Kidney epithelial cell (primary cell): Measurements from ENCODE around the gene ZNF717. TPM values are rescaled to one million over a fixed set of nuclear protein-coding genes. Genes with fewer than 3 reads are reported as not detected.
"Not testable (repeated sequence)": the region's sequence is repeated elsewhere in the genome, so short reads cannot be mapped to it uniquely, and the experiment has no call there.

Experiments used
- DNase-seq: peaks from one replicate; pipeline ENCODE4 v3.0.0-alpha.2; 2010; ENCODE audit warnings: low read depth
- H3K27me3 ChIP-seq: 2 replicates; pipeline ENCODE4 v1.6.0; 2011; ENCODE audit warnings: low read length; ENCODE audit not compliant: control insufficient read depth, insufficient read depth
- H3K36me3 ChIP-seq: 2 replicates; pipeline ENCODE4 v1.5.1; 2011; ENCODE audit warnings: low read length; ENCODE audit not compliant: control insufficient read depth, insufficient read depth
- H3K4me3 ChIP-seq: 2 replicates; pipeline ENCODE4 v1.5.1; 2011; ENCODE audit warnings: low read depth, mild to moderate bottlenecking, control low read depth, low read length
- total RNA-seq: library from RNA; depleted of rRNA; stranded (reverse); fragments of >200 nt; gene quantifications from 2 replicates; pipeline ENCODE4 v1.2.3, GENCODE V29; 2015
- TF ChIP-seq, protein P1 (sequence below): IDR thresholded peaks from 2 replicates; pipeline ENCODE4 v1.5.1; 2011; ENCODE audit warnings: mild to moderate bottlenecking, moderate library complexity, low read length, control low read depth, inconsistent platforms; ENCODE audit not compliant: insufficient read depth, poor library complexity, severe bottlenecking

ZNF717 gene
- 11.0 and 12.9 TPM in 2 replicates for total RNA-seq

DNA sequence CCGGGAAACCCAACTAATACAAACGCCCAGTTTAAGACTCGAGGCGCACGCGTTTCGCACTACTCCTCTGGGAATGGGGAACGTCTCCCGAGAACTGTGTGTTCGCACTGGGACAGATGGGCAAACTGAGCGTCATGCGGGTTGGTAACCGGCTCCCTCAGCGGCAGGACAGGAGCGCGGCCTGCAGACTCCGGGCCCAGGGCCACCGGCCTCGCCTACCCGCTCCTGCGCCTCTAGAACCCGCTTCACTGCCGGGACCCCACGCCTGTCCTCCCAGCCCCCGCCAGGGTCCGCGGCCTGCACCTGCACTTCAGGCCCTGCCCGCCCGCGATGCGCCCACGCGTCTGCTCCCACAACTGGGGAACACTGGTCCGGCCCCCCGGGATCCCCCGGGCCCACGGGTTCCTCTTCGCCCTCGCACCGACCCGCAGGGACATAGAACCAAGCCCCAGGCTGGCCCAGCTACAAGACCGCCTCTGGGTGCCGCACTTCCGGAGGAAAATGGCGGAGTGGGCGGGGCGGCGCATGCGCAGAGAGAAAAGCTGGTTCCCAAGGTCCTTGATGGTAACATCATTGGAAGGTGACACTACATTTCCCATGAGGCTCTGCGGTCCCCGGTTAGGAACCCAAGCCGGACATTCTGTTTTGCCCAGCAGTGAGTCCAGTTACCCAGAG, at the start of gene ZNF717:
Gene ZNF717 (minus strand): TSS at position 469 of the 675 bp plus-strand sequence. CDS start 2,187 bp downstream, outside the sequence.
- H3K36me3 ChIP-seq, H3K27me3 ChIP-seq: not testable (repeated sequence)
- DNase-seq, result peak; percentile 34
- peak within 1 kb of the TSS; percentile 77 for H3K4me3 ChIP-seq

DNA sequence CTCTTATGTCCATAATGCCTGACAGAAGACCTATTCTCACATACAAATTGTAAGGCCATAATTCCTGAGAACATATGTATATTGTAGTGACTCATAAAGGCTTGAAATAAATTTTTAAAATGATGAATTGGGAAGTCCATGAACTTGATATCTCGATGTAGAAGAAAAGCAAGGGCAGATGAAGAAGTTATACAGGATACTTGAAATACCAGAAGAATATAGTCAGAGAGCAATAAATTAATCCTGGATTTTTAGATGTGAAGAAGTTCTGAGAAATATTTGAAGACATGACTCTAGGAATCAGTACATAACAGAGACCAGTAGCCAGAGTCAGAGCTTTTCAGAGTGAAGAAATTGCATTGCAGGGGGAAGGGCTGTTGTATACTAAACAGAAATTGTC, 45.7 kb upstream of the ZNF717 start:
- not testable (repeated sequence) for H3K36me3 ChIP-seq, DNase-seq, H3K4me3 ChIP-seq, H3K27me3 ChIP-seq

DNA sequence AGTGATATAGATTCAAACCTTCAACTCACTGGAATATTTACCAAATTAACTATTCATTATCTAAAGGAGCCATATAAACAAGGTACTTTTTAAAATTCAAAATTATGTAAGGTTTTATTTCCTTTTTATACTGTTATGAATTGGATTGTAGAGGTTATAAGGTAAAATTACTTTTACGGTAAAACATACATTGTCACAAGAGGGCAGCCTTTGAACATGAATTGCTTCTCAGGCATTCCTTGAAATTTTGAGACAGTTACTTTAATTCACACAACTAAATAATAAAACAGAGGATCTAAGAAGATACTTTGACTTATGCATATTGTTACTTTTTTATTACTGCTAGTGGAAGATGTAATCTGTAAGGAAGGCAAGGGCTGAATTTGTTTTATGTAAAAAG, 32.7 kb upstream of the ZNF717 start:
- H3K4me3 ChIP-seq, H3K36me3 ChIP-seq, H3K27me3 ChIP-seq, DNase-seq: not testable (repeated sequence)

DNA sequence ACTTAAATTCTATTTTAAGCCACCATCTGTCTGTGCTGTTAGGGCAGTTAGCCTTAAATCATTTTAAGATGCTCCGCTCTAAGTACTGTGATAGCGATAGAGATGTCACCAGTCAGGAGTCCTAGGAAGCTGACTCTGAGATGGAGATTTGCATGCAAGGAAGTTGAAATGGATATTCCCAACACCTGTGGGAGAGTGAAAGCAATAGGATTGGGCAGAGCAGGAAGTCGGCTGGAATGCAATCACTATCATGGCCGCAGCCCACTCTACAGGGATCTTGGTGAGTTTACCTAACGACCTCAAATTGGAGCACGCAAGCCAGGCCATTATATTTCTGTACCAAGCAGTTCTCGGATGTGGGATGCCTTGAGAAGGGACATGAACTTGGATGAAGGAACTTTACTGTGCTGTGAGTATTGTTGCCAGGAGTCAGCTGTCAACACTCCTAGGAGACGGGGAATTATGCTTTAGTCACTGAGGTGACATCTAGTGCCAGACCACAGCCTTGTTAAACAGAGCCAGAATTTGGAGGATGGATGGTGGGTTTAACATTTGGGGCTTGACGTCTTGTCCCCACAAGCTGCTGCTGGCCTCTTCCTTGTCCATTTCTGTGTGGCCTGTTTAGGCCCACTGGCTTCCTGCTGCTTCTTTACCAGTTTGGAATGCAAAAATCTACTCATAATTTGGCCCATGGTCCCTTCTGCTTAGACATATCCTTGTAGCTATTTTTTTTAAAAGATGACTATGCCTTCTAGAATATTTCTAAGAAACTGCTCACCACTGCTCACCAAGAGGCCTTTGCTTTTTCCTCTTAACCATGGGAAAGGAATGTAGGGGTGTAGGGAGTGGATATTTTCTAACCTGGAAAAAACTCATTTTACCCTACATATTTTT, 31.2 kb upstream of the ZNF717 start:
- H3K4me3 ChIP-seq, DNase-seq, H3K36me3 ChIP-seq, H3K27me3 ChIP-seq: not testable (repeated sequence)

DNA sequence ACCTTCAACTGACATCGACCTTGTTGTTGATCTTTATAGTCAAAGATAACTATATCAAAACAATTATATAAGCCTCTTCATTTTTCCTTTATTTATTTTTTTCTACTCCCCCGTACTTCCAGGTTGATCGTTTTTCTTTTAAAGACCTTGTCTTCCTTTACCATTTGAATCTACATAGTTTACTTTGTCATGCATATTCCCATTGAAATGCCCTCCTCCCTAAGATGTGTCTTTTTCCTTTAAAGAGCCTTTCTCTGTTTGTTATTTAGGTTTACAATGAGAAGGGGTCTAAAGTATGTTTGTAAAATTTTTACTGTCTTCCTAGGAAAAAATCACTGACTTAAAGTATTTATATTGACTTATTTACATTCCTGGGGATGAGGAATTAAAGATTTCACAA, 29.4 kb upstream of the ZNF717 start:
- TF ChIP-seq, protein P1, sequence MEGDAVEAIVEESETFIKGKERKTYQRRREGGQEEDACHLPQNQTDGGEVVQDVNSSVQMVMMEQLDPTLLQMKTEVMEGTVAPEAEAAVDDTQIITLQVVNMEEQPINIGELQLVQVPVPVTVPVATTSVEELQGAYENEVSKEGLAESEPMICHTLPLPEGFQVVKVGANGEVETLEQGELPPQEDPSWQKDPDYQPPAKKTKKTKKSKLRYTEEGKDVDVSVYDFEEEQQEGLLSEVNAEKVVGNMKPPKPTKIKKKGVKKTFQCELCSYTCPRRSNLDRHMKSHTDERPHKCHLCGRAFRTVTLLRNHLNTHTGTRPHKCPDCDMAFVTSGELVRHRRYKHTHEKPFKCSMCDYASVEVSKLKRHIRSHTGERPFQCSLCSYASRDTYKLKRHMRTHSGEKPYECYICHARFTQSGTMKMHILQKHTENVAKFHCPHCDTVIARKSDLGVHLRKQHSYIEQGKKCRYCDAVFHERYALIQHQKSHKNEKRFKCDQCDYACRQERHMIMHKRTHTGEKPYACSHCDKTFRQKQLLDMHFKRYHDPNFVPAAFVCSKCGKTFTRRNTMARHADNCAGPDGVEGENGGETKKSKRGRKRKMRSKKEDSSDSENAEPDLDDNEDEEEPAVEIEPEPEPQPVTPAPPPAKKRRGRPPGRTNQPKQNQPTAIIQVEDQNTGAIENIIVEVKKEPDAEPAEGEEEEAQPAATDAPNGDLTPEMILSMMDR, result no peak
- H3K36me3 ChIP-seq, result no peaks in the 10 kb centered on the region
- no peak for DNase-seq
- H3K27me3 ChIP-seq, result no peaks in the 10 kb centered on the region
- no peak overlapping the region for H3K4me3 ChIP-seq

DNA sequence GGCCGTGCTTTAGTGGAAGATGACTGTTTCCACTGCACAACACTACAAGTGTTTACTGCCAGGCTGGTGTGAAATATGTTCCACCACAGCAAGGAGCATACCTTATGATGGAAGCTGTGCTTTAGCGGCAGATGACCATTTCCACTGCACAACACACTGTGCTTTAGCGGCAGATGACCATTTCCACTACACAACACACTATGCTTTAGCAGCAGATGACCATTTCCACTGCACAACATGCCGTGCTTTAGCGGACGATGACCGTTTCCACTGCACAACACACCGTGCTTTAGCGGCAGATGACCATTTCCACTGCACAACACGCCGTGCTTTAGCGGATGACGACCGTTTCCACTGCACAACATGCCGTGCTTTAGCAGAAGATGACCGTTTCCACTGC, 2.8 kb downstream of the ZNF717 start:
- Histone ChIP-seq H3K36me3 (no peaks in the 10 kb centered on the region), H3K4me3 (no peak overlapping the region), H3K27me3 (no peaks in the 10 kb centered on the region)
- TF ChIP-seq, protein P1, result no peak
- no peak for DNase-seq

DNA sequence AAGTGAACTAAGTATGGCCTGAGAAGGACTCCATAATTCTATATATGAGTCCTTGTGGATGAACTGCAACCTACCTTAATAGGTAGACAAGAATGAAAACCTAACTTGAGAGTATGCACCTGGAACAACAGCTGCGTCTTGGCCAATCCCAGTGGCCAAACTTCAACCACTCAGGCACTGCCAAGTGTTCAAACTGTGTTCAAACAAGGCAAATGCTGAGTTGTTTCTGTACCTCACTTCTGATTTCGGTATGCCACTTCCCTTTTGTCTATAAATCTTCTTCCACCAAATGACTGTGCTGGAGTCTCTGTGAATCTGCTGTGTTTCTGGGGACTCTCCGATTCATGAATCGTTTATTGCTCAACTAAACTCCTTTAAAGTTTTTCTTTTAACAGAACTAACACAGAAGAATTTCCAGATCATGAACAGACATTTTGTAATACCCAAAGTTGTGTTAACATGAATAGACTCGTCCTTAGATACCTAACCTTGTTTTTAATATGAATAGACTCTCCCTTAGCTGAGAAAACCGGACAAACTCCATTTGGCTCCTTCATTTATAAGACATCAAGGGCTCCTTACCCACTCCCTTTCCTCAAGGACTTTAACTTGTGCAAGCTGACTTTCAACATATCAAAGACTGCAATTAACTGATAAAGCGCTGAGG, 4.1 kb downstream of the ZNF717 start:
- Histone ChIP-seq H3K27me3 (no peaks in the 10 kb centered on the region), H3K4me3 (no peak overlapping the region), H3K36me3 (no peaks in the 10 kb centered on the region)
- DNase-seq, result no peak
- TF ChIP-seq, protein P1, result no peak

DNA sequence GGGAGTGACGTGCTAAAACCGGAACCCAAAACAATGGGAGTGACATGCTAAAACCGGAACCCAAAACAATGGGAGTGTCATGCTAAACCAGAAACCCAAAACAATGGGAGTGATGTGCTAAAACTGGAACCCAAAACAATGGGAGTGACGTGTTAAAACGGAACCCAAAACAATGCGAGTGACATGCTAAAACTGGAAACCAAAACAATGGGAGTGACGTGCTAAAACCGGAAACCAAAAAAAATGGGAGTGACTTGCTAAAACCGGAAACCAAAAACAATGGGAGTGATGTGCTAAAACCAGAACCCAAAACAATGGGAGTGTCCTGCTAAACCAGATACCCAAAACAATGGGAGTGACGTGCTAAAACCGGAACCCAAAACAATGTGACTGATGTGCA, 7.6 kb downstream of the ZNF717 start:
- H3K36me3 ChIP-seq, H3K4me3 ChIP-seq, H3K27me3 ChIP-seq, DNase-seq: not testable (repeated sequence)

DNA sequence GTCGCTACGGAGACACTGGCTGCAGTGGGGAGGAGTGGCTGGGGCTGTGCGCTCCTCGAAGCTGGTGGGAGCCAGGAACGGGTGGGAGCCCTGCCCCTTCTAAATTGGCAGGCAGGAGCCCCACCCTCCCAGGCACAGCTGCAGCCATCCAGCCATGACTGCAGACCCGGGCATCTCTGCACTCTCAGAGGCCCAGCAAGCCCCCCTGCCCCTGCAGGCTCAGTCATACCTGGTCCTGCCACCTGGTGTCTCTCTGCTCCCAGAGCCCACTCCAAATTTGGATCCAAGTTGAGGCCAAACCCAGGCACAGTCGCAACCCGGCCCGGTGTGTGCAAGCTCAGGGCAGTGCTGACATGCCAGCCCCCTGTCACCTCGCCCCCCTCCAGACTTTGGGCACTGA, 13.7 kb downstream of the ZNF717 start:
- H3K4me3 ChIP-seq, DNase-seq, H3K36me3 ChIP-seq, H3K27me3 ChIP-seq: not testable (repeated sequence)
